Cardiac muscle cell (in vitro differentiated cells and primary cell): ENCODE results near the gene TTC4. TPM values are rescaled to one million over a fixed set of nuclear protein-coding genes. Genes with fewer than 3 reads are reported as not detected.

Source experiments
- DNase-seq, 2 donors: peaks; one replicate each; pipeline versions ENCODE4 v3.0.0 to v3.0.0-alpha.2; 2010 to 2017; ENCODE audit warnings: low read depth in 1 of 2, low spot score in 1 of 2
- H3K27ac ChIP-seq: fragments of 200-600 bp; sonication (generic); 2 replicates; pipeline ENCODE4 v1.5.1; 2016
- H3K27me3 ChIP-seq: fragments of 200-600 bp; sonication (generic); 2 replicates; pipeline ENCODE4 v1.6.0; 2016; ENCODE audit warnings: control low read depth
- H3K36me3 ChIP-seq: fragments of 200-600 bp; sonication (generic); 2 replicates; pipeline ENCODE4 v1.5.1; 2016; ENCODE audit warnings: control low read depth
- H3K4me1 ChIP-seq: fragments of 200-600 bp; sonication (generic); 2 replicates; pipeline ENCODE4 v1.8.1; 2017; ENCODE audit warnings: low read depth, mild to moderate bottlenecking, mixed run types
- H3K4me3 ChIP-seq: fragments of 200-600 bp; sonication (generic); 2 replicates; pipeline ENCODE4 v1.5.1; 2016; ENCODE audit warnings: mild to moderate bottlenecking
- H3K9me3 ChIP-seq: fragments of 200-600 bp; sonication (generic); 2 replicates; pipeline ENCODE4 v1.5.1; 2017; ENCODE audit warnings: low read depth, mild to moderate bottlenecking, control low read depth
- polyA plus RNA-seq: library from polyadenylated mRNA; unstranded; fragments of >200 nt; fragmentation: Nextera tagmentation; extraction: Ambion mirVana; gene quantifications from 2 replicates; pipeline ENCODE4 v1.2.1, GENCODE V29; 2016
- total RNA-seq: library from RNA; depleted of rRNA; stranded (reverse); fragments of >200 nt; gene quantifications from 2 replicates; pipeline ENCODE4 v1.2.3, GENCODE V29; 2016
- TF ChIP-seq, protein P1 (sequence below): IDR thresholded peaks from 2 replicates; pipeline ENCODE4 v1.5.1; 2012; ENCODE audit warnings: low read depth, mild to moderate bottlenecking, low read length

TTC4 gene
- total and polyA plus RNA-seq, 2 experiments from 2014 or later: 19.8 to 23.5 TPM

DNA sequence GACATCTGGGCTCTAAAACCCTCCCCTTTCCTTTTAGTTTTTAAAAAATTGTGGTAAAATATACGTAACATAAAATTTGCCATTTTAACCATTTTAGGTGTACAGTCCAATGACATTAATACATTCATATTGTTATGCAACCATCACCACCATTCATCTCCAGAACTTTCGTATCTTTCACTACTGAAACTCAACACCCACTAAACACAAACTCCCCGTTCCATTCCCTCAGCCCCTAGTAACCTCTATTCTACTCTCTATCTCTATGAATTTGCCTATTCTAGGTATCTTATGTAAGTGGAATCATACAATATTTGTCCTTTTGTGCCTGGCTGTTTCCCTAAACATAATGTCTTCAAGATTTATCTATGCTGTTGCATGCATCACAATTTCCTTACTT is 19.4 kb upstream of the TTC4 start:
- no peak for DNase-seq
- H3K4me1 ChIP-seq: no peaks in the 10 kb centered on the region
- TF ChIP-seq, protein P1, sequence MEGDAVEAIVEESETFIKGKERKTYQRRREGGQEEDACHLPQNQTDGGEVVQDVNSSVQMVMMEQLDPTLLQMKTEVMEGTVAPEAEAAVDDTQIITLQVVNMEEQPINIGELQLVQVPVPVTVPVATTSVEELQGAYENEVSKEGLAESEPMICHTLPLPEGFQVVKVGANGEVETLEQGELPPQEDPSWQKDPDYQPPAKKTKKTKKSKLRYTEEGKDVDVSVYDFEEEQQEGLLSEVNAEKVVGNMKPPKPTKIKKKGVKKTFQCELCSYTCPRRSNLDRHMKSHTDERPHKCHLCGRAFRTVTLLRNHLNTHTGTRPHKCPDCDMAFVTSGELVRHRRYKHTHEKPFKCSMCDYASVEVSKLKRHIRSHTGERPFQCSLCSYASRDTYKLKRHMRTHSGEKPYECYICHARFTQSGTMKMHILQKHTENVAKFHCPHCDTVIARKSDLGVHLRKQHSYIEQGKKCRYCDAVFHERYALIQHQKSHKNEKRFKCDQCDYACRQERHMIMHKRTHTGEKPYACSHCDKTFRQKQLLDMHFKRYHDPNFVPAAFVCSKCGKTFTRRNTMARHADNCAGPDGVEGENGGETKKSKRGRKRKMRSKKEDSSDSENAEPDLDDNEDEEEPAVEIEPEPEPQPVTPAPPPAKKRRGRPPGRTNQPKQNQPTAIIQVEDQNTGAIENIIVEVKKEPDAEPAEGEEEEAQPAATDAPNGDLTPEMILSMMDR: no peak
- no peak overlapping the region for H3K27ac ChIP-seq
- no peak overlapping the region for H3K4me3 ChIP-seq
- H3K9me3 ChIP-seq: no peaks in the 10 kb centered on the region
- no peaks in the 10 kb centered on the region for H3K27me3 ChIP-seq
- H3K36me3 ChIP-seq: no peaks in the 10 kb centered on the region

DNA sequence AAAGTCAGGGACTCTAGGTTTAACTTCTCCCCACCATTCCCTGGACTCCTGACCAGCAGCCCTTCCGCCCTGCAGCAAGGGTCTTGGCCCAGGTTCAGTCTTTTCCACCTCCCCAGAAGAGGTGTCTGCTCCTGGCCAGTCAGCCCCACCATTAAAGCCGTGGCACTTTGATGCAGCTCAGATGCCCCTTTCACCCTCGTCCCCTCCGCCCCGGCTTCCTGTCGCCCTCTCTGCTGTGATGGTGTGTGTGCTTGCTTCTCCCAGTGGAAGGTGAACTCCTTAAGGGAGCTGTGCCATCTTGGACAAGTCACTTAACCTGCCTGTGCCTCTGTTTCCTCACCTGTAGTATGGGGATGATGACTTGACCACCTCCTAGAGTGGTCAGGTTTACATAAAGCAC is 17.8 kb upstream of the TTC4 start:
- TF ChIP-seq, protein P1: no peak
- Histone ChIP-seq H3K4me1 (no peaks in the 10 kb centered on the region), H3K27ac (no peak overlapping the region), H3K27me3 (no peaks in the 10 kb centered on the region), H3K4me3 (no peak overlapping the region), H3K36me3 (no peaks in the 10 kb centered on the region), H3K9me3 (no peaks in the 10 kb centered on the region)
- no peak for DNase-seq

DNA sequence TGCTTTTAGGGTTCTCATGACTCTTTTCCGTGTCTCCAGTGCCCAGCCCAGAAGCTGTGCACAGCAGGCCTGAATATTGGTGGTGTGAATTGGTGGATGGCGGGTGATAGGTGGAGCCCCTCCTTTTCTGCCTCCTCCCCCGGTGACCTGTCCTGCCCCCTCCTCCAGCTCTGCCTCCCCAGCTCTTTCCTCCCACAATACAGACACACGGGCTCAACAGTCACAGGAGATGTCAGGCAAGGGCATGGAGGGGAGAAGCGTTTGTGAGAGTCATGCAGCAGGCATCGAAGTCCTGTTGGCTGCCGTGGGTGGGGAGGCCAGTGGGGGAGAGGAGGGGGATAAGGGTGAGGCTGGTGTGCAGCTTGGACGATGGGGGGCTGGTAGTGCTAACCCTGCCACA is 17.3 kb upstream of the TTC4 start:
- Histone ChIP-seq H3K27ac (no peak overlapping the region), H3K9me3 (no peaks in the 10 kb centered on the region), H3K4me3 (no peak overlapping the region), H3K27me3 (no peaks in the 10 kb centered on the region), H3K36me3 (no peaks in the 10 kb centered on the region), H3K4me1 (no peaks in the 10 kb centered on the region)
- TF ChIP-seq, protein P1: no peak
- DNase-seq: no peak

DNA sequence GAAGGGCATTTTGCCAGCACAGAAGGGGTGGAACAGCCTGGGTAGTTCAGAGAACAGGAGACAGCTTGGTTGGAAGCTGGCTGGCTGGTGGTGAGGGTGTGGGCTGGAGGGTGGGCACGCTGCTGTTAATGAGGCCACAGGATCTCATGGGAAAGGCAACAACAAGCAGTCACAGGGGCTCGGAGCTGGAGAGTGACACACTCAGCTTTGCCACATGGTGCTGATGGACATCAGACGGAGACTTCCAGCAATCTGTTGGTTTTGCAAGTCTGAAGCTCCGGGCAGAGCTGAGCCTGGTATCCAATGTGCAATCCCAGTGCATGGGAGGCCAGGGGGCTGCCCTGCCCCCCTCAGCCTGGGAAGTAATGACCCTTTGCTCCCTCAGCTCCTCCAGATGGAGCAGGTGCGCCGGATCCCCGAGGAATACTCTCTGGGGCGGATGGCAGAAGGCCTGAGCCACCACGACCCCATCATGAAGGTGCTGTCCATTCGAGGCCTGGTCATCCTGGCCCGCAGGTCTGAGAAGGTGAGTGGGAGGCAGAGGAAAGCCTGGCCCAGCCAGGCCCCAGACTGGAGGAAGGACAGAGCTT is 15.6 kb upstream of the TTC4 start:
- H3K36me3 ChIP-seq: no peaks in the 10 kb centered on the region
- H3K27ac ChIP-seq: no peak overlapping the region
- TF ChIP-seq, protein P1: no peak
- no peak for DNase-seq
- H3K4me3 ChIP-seq: no peak overlapping the region
- no peaks in the 10 kb centered on the region for H3K4me1 ChIP-seq
- no peaks in the 10 kb centered on the region for H3K27me3 ChIP-seq
- H3K9me3 ChIP-seq: no peaks in the 10 kb centered on the region

DNA sequence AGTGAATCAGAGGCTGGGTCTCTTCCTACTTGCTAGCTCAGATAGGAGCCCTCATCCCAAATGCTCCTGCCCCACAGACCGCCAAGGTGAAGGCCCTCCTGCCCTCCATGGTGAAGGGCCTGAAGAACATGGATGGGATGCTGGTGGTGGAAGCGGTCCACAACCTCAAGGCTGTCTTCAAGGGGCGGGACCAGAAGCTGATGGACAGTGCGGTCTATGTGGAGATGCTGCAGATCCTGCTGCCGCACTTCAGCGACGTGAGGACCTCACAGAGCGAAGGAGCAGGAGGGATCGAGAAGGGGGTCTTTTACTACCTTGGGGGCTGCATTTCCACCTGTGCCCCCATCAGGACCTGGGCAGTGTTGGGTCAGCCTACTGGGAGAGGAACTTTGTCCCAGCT is 14.6 kb upstream of the TTC4 start:
- no peaks in the 10 kb centered on the region for H3K9me3 ChIP-seq
- DNase-seq: no peak
- no peaks in the 10 kb centered on the region for H3K27me3 ChIP-seq
- H3K4me1 ChIP-seq: no peaks in the 10 kb centered on the region
- TF ChIP-seq, protein P1: no peak
- H3K36me3 ChIP-seq: no peaks in the 10 kb centered on the region
- H3K27ac ChIP-seq: no peak overlapping the region
- no peak overlapping the region for H3K4me3 ChIP-seq

DNA sequence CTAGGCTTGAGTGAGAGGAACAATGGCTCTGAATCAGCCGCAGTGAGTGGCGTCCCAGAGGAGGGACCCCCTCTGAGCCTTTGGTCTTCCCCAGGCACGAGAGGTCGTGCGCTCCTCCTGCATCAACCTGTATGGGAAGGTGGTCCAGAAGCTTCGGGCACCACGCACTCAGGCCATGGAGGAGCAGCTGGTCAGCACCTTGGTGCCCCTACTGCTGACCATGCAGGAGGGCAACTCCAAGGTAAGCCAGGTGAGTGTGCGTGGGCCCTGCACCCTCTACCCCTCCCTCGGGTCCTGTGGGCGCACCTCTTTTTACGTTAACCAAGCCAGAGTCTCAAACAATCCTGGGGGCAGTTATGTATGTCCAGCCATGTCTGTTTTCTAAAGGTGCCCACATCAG is 13.7 kb upstream of the TTC4 start:
- Histone ChIP-seq H3K27ac (no peak overlapping the region), H3K36me3 (no peaks in the 10 kb centered on the region), H3K9me3 (no peaks in the 10 kb centered on the region), H3K27me3 (no peaks in the 10 kb centered on the region), H3K4me1 (no peaks in the 10 kb centered on the region), H3K4me3 (no peak overlapping the region)
- TF ChIP-seq, protein P1: no peak
- no peak for DNase-seq
